Germinal center (tissue), 1 donor: ENCODE results near the gene RSPH6A.

Experiments used
- DNase-seq: peaks from one replicate; pipeline ENCODE4 v3.0.0; 2012; ENCODE audit warnings: mixed read lengths, low spot score

RSPH6A gene

DNA sequence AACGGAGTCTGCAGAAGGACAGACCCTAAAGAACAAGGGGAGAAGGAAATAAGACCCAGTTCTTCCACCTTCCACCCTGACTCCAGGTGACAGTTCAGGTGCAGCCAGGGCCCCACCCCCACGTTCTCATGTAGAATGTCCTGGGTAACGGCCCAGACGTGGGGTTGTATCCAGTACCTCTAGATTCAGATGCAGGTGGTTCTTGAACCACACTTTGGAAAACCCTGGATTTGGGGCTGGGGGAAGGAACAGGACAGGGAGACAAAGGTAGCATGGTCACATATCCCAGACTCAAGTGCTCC lies 35.0 kb downstream of the RSPH6A start:
- no peak for DNase-seq

- peak; percentile 94 for DNase-seq
Measured at GRCh38 chr19:45779231-45780145, 35.6 kb downstream of the RSPH6A start.

DNA sequence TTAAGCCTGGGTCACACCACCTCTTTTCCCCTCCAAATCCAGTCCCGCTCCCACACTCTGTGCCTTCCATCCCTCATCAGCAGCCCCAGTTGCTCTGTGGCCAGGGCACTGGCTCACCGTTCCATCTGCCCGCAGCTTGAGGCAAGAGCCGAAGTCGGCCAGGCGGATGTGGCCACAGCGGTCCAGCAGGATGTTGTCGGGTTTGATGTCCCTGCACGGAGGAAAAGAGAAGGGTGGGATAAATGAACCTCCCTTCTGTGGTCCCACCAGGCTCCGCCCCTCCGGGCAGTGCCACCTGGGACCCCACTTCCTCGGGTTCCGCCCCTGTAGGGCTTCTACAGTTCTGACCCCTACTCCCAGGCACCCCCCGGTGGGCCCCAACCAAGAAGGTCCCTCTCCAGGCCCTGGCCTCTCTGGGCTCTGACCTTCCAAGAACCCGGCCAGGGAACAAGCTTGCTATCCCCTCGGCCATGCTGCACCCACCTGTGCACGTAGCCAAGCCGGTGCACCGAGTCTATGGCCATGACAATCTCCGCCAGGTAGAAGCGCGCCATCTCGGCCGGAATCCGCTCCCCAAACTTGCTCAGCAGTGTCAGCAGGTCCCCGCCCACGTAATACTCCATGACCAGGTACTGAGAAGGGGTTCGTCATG lies 37.0 kb downstream of the RSPH6A start:
- no peak for DNase-seq

- DNase-seq = no peak
Measured at GRCh38 chr19:45777395-45777961, 37.6 kb downstream of the RSPH6A start.

GRCh38 chr19:45774765-45775164 lies 40.3 kb downstream of the RSPH6A start:
- no peak for DNase-seq

GRCh38 chr19:45773384-45773783 lies 41.7 kb downstream of the RSPH6A start:
- no peak for DNase-seq

- DNase-seq = no peak
Measured at GRCh38 chr19:45772912-45773311, 42.2 kb downstream of the RSPH6A start.

DNA sequence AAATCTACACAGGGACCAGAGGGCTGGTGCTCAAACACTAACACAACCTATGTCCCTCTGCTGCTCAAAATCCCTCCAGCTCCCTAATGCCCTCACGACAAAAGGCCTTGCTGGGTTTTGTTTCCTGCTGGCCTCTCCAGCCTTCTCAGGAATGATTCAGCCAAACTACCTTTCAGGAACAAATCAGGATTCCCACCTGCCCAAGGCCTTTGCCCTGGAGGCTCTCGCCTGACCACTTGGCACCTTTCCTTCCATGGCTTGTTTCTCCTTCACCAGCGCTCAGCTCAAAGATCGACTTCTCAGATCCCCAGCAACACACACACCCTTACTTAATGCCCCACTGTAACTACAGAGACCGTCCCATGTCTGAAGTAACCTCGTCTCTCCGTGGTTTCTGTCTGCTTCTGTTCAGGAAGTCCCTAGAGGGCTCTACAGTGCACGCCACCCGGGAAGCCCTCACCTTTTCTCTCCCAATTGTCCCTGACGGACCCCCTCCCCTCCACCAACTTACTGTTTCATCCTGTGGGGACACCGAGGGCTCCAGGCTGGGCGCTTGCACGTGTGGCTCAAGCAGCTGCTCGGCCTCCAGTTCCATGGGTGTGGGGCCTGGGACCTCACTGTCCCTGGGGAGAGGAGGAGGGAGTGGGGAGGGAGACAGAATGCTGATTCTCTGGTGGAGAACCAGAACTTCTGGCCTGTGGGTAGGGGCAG lies 42.8 kb downstream of the RSPH6A start:
- DNase-seq = no peak

- no peak for DNase-seq
Measured at GRCh38 chr19:45771311-45771933, 43.7 kb downstream of the RSPH6A start.

DNA sequence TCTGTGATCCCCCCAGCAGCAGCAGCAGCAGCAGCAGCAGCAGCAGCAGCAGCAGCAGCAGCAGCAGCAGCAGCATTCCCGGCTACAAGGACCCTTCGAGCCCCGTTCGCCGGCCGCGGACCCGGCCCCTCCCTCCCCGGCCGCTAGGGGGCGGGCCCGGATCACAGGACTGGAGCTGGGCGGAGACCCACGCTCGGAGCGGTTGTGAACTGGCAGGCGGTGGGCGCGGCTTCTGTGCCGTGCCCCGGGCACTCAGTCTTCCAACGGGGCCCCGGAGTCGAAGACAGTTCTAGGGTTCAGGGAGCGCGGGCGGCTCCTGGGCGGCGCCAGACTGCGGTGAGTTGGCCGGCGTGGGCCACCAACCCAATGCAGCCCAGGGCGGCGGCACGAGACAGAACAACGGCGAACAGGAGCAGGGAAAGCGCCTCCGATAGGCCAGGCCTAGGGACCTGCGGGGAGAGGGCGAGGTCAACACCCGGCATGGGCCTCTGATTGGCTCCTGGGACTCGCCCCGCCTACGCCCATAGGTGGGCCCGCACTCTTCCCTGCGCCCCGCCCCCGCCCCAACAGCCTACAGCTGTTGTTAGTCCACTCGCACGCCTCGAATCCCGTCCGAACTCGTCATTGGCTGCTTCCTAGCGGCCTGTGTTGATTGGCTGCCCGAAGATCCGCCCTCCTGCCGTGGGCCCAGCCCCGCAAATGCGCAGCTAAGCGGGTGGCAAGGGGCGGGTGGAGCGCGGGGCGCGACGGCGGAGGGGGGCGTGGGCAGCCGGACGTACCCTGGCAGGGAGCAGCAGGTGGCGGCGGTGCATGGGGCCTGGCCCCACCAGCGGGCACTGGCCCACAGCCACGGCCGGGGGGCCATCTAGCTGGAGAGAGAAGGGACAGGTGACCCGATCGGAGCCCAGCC lies 44.7 kb downstream of the RSPH6A start:
- peak; percentile 96 for DNase-seq

DNA sequence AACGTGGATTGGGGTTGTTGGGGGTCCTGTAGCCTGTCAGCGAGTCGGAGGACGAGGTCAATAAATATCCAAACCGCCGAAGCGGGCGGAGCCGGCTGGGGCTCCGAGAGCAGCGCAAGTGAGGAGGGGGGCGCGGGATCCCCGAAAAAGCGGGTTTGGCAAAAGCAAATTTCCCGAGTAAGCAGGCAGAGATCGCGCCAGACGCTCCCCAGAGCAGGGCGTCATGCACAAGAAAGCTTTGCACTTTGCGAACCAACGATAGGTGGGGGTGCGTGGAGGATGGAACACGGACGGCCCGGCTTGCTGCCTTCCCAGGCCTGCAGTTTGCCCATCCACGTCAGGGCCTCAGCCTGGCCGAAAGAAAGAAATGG lies 45.3 kb downstream of the RSPH6A start:
- peak; percentile 67 for DNase-seq

- peak; percentile 98 for DNase-seq
Measured at GRCh38 chr19:45768984-45769782, 45.9 kb downstream of the RSPH6A start, which contains the start of gene SIX5. Gene SIX5 (minus strand): TSS chr19:45769252. CDS start chr19:45768844, 408 bp downstream.

- DNase-seq = peak; percentile 57
Measured at GRCh38 chr19:45768655-45768983, 46.5 kb downstream of the RSPH6A start.

DNA sequence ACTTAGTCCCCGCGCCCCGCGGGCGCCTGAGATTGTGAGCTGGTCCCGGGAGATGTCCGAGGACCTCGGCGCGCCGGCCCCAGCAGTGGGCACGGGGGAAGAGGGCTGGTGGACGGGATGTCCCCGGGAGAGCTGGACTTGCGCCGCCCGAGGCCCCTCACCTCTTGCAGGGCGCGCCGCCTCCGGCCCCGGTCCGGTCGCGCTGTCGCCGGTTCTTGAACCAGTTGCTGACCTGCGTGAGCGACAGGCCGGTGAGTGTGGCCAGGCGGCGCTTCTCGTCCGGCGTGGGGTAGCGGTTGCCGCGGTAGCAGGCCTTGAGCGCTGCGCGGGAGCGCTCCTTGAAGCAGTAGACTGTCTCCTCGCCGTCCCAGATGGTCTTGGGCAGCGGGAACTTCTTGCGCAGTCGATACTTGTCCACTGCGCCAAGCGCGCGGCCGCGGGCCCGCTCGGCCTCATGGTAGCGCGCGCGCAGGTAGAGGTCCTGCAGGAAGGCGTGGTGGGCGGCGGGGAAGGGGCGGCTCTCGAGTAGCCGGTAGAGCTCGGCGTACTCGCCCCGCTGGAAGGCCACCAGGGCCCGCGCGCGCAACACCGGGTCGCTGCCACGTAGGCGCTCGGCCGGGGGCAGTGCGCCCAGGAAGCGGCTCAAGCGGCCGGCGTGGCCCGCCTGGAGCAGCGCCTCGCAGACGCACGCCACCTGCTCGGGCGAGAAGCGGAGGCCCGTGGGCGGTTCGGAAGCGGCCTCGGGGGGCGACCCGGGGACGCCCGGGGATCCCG lies 47.0 kb downstream of the RSPH6A start:
- DNase-seq = no peak

DNA sequence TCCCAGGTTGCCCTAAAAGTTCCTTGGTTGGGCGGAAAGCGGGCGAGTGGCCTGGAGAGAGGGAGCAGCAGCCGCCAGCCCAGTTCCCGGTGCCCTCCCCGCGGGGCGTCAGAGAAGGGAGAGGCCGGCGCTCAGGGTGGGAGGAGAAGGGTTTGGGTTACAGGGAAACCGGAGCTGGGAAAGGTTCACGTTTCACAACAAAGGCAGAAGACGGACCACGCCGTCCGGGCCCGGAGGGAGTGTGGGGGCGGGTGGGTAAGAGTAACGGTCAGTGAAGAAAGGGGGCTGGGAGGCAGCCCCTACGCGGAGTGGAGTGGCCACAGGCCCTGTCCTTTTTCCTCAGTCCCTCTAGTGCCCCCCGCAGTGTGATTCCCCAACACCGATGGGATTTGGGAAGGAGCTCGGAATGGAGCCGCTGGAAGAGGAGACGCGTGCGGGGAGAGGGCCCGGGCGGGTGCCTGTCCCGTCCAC lies 47.7 kb downstream of the RSPH6A start:
- DNase-seq = no peak

DNA sequence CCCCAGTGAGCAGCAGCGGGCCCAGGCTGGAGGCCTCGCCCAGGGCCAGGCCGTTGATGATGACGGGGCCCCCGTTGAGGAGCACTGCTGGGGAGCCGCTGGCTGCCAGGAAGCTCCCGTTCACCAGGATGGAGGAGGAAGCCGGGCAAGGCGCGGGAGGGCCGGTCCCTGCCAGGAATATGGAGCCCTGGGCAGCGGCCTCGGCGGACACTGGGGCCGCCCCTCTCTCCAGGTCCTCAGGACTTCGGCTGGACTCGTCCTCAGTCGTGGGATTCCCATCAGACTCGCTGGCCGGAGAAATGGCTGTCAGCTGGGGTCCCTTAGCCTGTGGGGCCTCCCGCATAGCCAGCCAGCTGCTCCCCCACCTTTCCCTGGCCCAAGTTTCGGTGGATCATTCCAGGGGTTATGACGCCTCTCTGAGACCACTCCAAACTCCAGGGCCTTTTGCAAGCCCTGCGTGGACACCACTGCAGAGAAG lies 48.2 kb downstream of the RSPH6A start:
- DNase-seq = no peak

GRCh38 chr19:45766296-45766868 lies 48.7 kb downstream of the RSPH6A start:
- no peak for DNase-seq

DNA sequence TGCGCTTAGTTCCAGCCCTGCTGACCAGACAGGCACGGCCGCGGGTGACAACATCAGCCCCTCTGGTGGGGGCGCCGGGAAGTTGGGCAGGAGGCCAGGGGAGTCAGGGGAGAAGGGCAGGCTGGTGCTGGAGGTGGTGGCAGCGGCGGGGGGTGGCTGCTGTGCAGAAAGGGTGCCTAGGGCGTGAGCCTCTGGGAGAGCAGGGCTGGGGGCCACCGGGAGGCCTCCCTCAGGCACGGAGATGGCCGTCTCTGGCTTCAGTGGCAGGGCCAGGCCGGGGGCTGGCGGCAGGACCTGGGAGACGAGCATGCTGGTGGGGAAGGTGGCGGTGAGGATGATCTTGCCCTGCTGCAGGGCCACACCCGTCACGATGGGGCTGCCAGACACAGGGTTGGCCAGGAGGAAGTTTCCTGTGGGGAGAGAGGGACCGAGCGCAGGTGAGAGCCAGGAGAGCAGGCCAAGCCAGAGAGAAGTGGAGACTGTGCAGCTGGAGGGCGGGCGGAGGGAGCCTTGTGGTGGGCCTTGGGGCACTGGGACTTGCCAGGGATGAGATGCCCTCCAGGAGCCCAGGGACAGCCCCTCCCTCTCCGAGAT lies 49.3 kb downstream of the RSPH6A start:
- no peak for DNase-seq
